Muscle of leg (tissue), 11 donors: Measurements from ENCODE around the gene ISM1. TPM values are rescaled to one million over a fixed set of nuclear protein-coding genes. Genes with fewer than 3 reads are reported as not detected.
A peak's percentile ranks its signal among the peaks of the same experiment; 100 is the strongest.

Experiments
- DNase-seq: peaks from one replicate; pipeline ENCODE4 v3.0.0; 2013
- H3K27ac ChIP-seq: one replicate; pipeline ENCODE4 v1.5.1; 2013; ENCODE audit warnings: mild to moderate bottlenecking, low read length, control low read depth
- H3K27me3 ChIP-seq: one replicate; pipeline ENCODE4 v1.6.1; 2013; ENCODE audit warnings: low read length; ENCODE audit not compliant: control insufficient read depth, insufficient read depth
- H3K36me3 ChIP-seq: one replicate; pipeline ENCODE4 v1.6.1; 2013; ENCODE audit warnings: low read length; ENCODE audit not compliant: control insufficient read depth, insufficient read depth
- H3K4me1 ChIP-seq: one replicate; pipeline ENCODE4 v1.6.1; 2013; ENCODE audit warnings: low read length; ENCODE audit not compliant: control insufficient read depth, insufficient read depth
- H3K4me3 ChIP-seq: one replicate; pipeline ENCODE4 v1.5.1; 2013; ENCODE audit warnings: low read length, control low read depth
- H3K9me3 ChIP-seq: replicated peaks from 2 replicates; pipeline ENCODE4 v1.6.1; 2013; ENCODE audit warnings: low read depth, low read length; ENCODE audit not compliant: control insufficient read depth
- WGBS: methylation state at CpG from one replicate; pipeline ENCODE4 v1.1.5; 2013; ENCODE audit warnings: missing lambda C conversion rate; ENCODE audit not compliant: insufficient coverage; 5-methylcytosine and 5-hydroxymethylcytosine counted together
- polyA plus RNA-seq, 8 donors: library from polyadenylated mRNA; unstranded; fragments of 120-200 nt; gene quantifications; one replicate each; pipeline versions ENCODE4 v1.2.1 to v1.2.3, GENCODE V29; 2013; ENCODE audit warnings: inconsistent platforms in 1 of 8, low replicate concordance in 1 of 8; ENCODE audit not compliant: insufficient read length in 8 of 8, insufficient read depth in 1 of 8
- total RNA-seq: library from RNA; stranded (reverse); fragments of 120-200 nt; gene quantifications from one replicate; pipeline ENCODE4 v1.2.4, GENCODE V29; 2013

Gene ISM1
- total and polyA plus RNA-seq, 9 donors = 0.79 to 5.0 (median 1.4) TPM

DNA sequence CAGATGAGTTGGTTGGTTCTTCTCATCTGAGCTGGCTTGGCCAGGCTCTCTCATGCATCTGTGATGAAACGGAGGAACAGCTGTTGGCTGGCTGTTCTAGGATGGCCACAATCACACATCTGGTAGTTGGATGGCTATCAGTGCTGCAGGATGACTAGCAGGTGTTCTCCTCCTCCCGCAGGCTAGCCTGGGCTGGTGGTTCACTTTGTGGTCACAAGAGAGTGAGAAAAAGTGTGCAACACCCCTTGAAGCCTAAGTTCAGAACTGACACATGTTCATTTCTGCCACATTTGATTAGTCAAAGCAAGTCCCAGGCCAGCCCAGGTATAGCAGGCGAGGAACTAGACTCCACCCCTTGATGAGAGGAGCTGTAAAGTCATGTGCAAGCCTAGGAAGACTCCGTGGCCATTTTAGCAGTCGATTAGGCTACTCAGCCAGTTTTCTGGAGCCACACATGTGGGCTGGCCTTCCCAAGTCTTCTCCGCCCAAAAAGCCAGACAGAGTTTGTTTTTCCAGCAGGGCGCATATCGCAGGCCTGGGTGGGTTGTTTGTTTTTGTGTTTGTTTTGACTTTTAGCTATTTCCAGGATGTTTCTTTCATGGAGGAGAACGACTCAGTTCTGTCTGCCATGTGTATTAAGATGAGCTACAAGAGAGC is 120.8 kb downstream of the ISM1 start:
- no peaks in the 10 kb centered on the region for H3K27me3 ChIP-seq
- H3K4me3 ChIP-seq = no peak overlapping the region
- H3K4me1 ChIP-seq = no peaks in the 10 kb centered on the region
- DNase-seq = no peak
- H3K27ac ChIP-seq = no peak overlapping the region
- WGBS = 62% methylated on average over 6 of the region's 9 CpGs
- H3K9me3 ChIP-seq = no peaks in the 10 kb centered on the region
- H3K36me3 ChIP-seq = no peaks in the 10 kb centered on the region

DNA sequence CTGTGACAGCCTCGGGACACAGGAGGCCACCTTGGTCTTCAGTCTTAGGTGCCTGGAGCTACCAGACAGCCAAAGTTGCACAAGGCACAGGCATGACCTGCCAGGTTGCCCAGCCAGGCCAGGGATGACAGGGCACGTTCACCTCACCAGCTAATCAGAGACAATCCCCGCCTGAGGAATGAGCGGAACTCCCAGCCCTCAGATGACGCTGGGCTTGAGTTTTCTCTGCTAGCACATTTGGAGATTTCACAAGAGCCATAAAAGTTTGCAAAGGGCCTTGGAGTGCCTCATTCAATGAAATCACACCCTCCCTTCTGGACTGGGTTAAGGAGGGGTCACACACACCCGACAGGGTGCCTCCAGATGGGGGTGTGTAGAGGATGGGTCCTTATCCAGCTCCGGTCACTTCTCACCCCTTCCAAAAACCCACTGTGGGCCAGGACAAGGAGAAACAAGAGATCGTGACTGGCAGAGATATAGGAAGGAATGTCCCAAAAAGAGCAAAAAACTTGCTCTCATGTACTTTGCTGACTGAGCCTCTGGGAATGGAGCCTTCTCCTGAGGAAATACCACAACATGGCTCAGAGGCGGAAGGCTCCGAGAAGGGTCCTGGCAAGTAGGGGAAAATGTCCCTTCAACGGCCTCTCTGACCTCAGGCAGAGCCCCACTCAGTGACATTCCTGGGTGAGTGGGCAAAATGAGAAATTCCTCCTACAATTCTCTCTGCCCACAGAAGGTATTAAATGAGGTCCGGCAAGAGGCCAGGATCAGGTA is 121.6 kb downstream of the ISM1 start:
- WGBS = 81% methylated on average over 7 of the region's 12 CpGs
- no peak overlapping the region for H3K4me3 ChIP-seq
- H3K9me3 ChIP-seq = no peaks in the 10 kb centered on the region
- H3K27ac ChIP-seq = no peak overlapping the region
- H3K4me1 ChIP-seq = no peaks in the 10 kb centered on the region
- no peaks in the 10 kb centered on the region for H3K36me3 ChIP-seq
- H3K27me3 ChIP-seq = no peaks in the 10 kb centered on the region
- DNase-seq = no peak

DNA sequence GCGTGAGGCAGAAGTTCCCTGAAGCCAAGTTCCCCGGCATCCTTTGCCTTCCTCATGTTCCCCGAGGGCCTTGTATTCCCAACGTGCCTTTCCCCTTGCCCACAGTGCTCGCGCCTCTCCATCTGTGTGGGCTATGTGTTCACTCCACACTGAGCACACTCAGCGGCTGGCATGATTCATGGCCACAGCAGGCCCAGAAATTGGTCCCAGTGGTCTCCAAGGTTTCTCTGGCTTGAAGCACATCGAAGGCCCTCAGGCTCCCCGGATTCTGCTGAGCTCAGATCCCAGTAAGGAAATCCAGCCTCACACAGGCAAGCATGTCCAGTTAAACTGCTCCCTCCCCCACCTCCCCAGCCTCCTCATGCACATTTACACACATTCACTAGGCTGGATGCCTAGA is 123.6 kb downstream of the ISM1 start:
- no peak overlapping the region for H3K4me3 ChIP-seq
- peak; percentile 24 for DNase-seq
- no peak overlapping the region for H3K27ac ChIP-seq
- no peaks in the 10 kb centered on the region for H3K27me3 ChIP-seq
- no peaks in the 10 kb centered on the region for H3K4me1 ChIP-seq
- H3K36me3 ChIP-seq = no peaks in the 10 kb centered on the region
- WGBS = 51% methylated on average over 9 of the region's 9 CpGs
- no peaks in the 10 kb centered on the region for H3K9me3 ChIP-seq

DNA sequence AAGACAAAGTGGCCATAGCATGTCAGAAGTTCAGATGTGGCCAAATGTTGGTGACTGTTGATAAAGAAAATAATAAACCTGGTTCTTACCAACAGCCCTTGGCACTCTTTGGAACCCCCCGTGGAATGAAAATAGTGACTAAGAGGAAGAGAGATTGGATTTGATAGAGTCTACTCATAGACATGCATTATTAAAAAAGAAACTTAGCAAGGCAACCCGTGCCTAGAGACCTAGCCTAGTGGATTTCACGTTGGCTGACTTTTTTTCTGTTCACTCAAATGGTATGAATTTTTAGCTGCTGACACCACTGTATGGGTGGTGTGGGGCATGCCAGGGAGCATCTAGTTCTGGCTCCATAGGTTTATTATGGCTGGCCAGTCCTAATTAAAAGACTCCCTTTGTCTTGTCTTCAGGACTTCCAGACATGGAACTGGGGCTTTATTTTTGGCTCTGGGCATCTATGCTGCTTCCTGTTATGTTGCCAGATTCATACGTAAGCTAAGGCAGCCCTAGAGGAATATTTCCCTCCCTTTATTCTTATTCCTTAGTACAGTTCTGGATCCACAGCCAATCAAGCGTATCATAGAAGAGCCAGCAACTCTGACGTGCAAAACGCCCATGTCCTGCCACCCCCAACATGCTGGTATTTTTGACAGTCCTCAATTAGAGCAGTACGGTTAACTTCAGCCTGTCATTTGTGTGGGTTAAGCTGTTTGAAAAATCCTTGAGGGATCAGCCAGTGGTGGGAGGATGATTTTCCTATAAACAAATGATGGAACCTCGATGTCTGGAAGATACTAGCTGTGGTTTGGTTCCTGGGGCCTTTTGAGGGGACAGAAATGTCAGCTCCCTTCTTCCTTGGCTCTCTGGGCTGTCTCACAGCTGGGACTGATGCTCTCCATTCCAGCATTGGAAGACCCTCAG is 127.5 kb downstream of the ISM1 start:
- DNase-seq = peak; percentile 43

DNA sequence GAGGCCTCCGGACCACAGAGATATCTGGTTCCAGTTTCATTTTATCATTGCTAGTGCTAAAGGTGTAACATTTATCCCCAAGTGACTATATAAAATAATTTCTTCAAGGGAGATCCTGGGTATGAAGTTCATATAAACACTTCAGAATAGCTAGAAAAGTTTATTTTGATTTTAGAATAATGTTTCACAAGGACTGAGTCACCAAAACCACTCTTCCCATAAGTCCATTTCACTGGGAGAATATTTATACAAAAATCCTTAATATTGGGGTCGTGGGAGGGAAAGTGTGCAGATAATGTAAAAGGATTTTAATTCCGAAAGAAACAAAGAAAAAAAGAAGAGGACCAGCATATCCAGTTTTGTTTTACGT is 128.1 kb downstream of the ISM1 start:
- H3K9me3 ChIP-seq = no peaks in the 10 kb centered on the region
- no peak for DNase-seq
- H3K4me1 ChIP-seq = no peaks in the 10 kb centered on the region
- H3K27ac ChIP-seq = no peak overlapping the region
- no peak overlapping the region for H3K4me3 ChIP-seq
- H3K36me3 ChIP-seq = no peaks in the 10 kb centered on the region
- no CpG with 5 or more reads among the region's 4 CpGs for WGBS
- no peaks in the 10 kb centered on the region for H3K27me3 ChIP-seq

More for the DNA sequence above, 127.5 kb downstream of the ISM1 start:
- no peaks in the 10 kb centered on the region for H3K36me3 ChIP-seq
- 41% methylated on average over 3 of the region's 9 CpGs for WGBS
- no peaks in the 10 kb centered on the region for H3K9me3 ChIP-seq
- H3K4me3 ChIP-seq = no peak overlapping the region
- H3K27me3 ChIP-seq = no peaks in the 10 kb centered on the region
- H3K4me1 ChIP-seq = no peaks in the 10 kb centered on the region
- no peak overlapping the region for H3K27ac ChIP-seq

Other genes with a start within 250 kb of the ISM1 start
- 3.5 TPM for gene SPTLC3, start 212.3 kb upstream of the ISM1 start, total RNA-seq
- gene SPTLC3, start 212.3 kb upstream of the ISM1 start, polyA plus RNA-seq = 1 to 10 TPM; 1.4 to 6.2 (median 3.1) TPM